Prostate gland (tissue), 2 donors: ENCODE results near the gene RSAD2. TPM values are rescaled to one million over a fixed set of nuclear protein-coding genes. Genes with fewer than 3 reads are reported as not detected.

ENCODE experiments used
- DNase-seq: peaks from one replicate; pipeline ENCODE4 v3.0.0-alpha.2; 2019; ENCODE audit warnings: low spot score
- H3K27ac ChIP-seq, 2 donors: fragments of 200-600 bp; sonication (generic); 2 replicates each; pipeline ENCODE4 v1.5.1; 2017 to 2019
- H3K27me3 ChIP-seq: fragments of 200-600 bp; sonication (generic); replicated peaks from 2 replicates; pipeline ENCODE4 v1.5.1; 2019; ENCODE audit not compliant: insufficient read depth
- H3K36me3 ChIP-seq, 2 donors: fragments of 200-600 bp; sonication (generic); 1 replicate in 1 of 2; 2 replicates in 1 of 2; pipeline versions ENCODE4 v1.5.1 to v1.8.1; 2017 to 2019
- H3K4me1 ChIP-seq: fragments of 200-600 bp; sonication (generic); replicated peaks from 2 replicates; pipeline ENCODE4 v1.5.1; 2019
- H3K4me3 ChIP-seq, 2 donors: fragments of 200-600 bp; sonication (generic); 2 replicates each; pipeline ENCODE4 v1.5.1; 2017 to 2019
- H3K9me3 ChIP-seq: fragments of 200-600 bp; sonication (generic); 2 replicates; pipeline ENCODE4 v1.5.1; 2017
- CTCF ChIP-seq, 4 experiments: fragments of 200-600 bp in 2 of 4; fragments of 450-650 bp in 2 of 4; sonication (generic) in 2 of 4; IDR thresholded peaks; 1 replicate in 3 of 4; 2 replicates in 1 of 4; pipeline ENCODE4 v1.5.1; 2016 to 2019; ENCODE audit warnings: antibody characterized with exemption in 4 of 4, mild to moderate bottlenecking in 2 of 4, moderate library complexity in 2 of 4
- POLR2A ChIP-seq: fragments of 450-650 bp; IDR thresholded peaks from one replicate; pipeline ENCODE4 v1.6.1; 2016; ENCODE audit warnings: antibody characterized with exemption, mild to moderate bottlenecking
- POLR2AphosphoS5 ChIP-seq: sonication (generic); formaldehyde crosslinking; IDR thresholded peaks from one replicate; pipeline ENCODE4 v1.6.1; 2017; ENCODE audit warnings: antibody characterized with exemption
- WGBS: methylation state at CpG from one replicate; pipeline ENCODE4 v1.1.5; 2018; 5-methylcytosine and 5-hydroxymethylcytosine counted together
- intact Hi-C: fragments of 100-400 bp; cut with DNase I; formaldehyde crosslinking; loops from one replicate; pipeline ENCODE4 v1.14.2; 2022
- total RNA-seq, 2 donors: library from RNA; depleted of rRNA; stranded (reverse); fragments of >200 nt; gene quantifications; one replicate each; pipeline ENCODE4 v1.1.0, GENCODE V29; 2016

RSAD2 gene
- total RNA-seq, 2 donors from 2014 or later = 3.3 to 8.3 TPM

GRCh38 chr2:6880200-6880733, 2.7 kb downstream of the RSAD2 start:
- Histone ChIP-seq H3K36me3 (no peaks in the 10 kb centered on the region), H3K9me3 (no peaks in the 10 kb centered on the region), H3K4me3 (no peak overlapping the region), H3K4me1 (no peaks in the 10 kb centered on the region), H3K27ac (no peak overlapping the region), H3K27me3 (no peaks in the 10 kb centered on the region)
- intact Hi-C loops = no loop called here
- WGBS = 76% methylated on average over 2 of the region's 2 CpGs
- DNase-seq = no peak
- TF ChIP-seq POLR2A (no peak), POLR2AphosphoS5 (no peak), CTCF (IDR thresholded peaks at IDR 0.05) (no peak)

DNA sequence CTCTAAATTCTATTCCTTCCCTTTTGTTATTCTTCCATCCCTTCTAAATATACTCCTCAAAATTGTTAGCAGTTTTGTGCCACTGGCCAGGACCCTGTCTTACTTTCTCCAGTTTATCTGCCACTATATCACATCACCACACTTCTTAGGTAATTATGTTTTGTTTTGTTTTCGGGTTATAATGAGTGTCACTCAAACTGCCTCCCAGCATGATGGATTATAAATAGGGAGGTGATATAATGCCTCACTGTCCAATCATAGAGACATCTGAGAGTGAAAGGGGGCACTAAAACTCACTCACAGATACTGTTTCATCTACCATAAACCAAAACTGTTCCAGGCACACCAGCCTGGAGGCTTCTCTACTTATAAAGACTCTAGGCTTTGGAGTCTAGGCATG, 3.5 kb downstream of the RSAD2 start:
- Histone ChIP-seq H3K4me3 (no peak overlapping the region), H3K4me1 (no peaks in the 10 kb centered on the region), H3K9me3 (no peaks in the 10 kb centered on the region), H3K27me3 (no peaks in the 10 kb centered on the region), H3K27ac (no peak overlapping the region), H3K36me3 (no peaks in the 10 kb centered on the region)
- TF ChIP-seq CTCF (IDR thresholded peaks at IDR 0.05) = no peak
- no peak for TF ChIP-seq POLR2AphosphoS5
- no peak for TF ChIP-seq POLR2A
- WGBS = 91% methylated on average over 1 of the region's 1 CpG
- no peak for DNase-seq
- intact Hi-C loops = no loop called here

- H3K27ac ChIP-seq = no peak overlapping the region
- no peak overlapping the region for H3K4me3 ChIP-seq
- H3K36me3 ChIP-seq = no peaks in the 10 kb centered on the region
- no peak for DNase-seq
- H3K4me1 ChIP-seq = no peaks in the 10 kb centered on the region
- no peaks in the 10 kb centered on the region for H3K27me3 ChIP-seq
- TF ChIP-seq CTCF (IDR thresholded peaks at IDR 0.05) (no peak), POLR2A (no peak), POLR2AphosphoS5 (no peak)
- 92% methylated on average over 5 of the region's 5 CpGs for WGBS
- intact Hi-C loops = no loop called here
- no peaks in the 10 kb centered on the region for H3K9me3 ChIP-seq
These were observed 3.9 kb downstream of the RSAD2 start for GRCh38 chr2:6881516-6881915.

- Histone ChIP-seq H3K9me3 (no peaks in the 10 kb centered on the region), H3K4me3 (no peak overlapping the region), H3K27me3 (no peaks in the 10 kb centered on the region), H3K27ac (no peak overlapping the region), H3K36me3 (no peaks in the 10 kb centered on the region), H3K4me1 (no peaks in the 10 kb centered on the region)
- 45% methylated on average over 7 of the region's 7 CpGs for WGBS
- intact Hi-C loops = no loop called here
- no peak for DNase-seq
- TF ChIP-seq CTCF (IDR thresholded peaks at IDR 0.05) = no peak
These were observed 6.0 kb downstream of the RSAD2 start for GRCh38 chr2:6883448-6884122.

DNA sequence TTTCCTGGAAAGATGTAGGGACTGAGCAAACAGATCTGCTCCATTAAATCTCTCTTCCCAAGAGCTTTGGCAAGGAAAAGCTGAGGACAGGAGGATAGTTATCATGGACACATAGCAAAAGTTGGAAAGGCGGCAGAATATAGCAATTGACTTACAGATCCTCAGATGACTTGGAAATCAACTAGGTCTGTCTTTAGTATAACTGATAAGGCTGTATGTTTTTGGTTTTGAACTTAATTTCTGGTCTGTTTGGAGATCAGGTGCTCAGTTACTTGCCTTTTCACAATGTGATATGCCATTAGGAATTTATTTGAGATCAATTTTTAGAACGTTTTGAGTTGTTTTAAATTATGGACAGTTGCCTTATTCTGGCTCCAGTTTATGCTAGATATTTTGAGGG, 8.0 kb downstream of the RSAD2 start:
- no peak overlapping the region for H3K4me3 ChIP-seq
- H3K36me3 ChIP-seq = no peaks in the 10 kb centered on the region
- H3K27ac ChIP-seq = no peak overlapping the region
- H3K4me1 ChIP-seq = no peaks in the 10 kb centered on the region
- intact Hi-C loops = no loop called here
- TF ChIP-seq POLR2A (no peak), CTCF (IDR thresholded peaks at IDR 0.05) (no peak), POLR2AphosphoS5 (no peak)
- no peaks in the 10 kb centered on the region for H3K27me3 ChIP-seq
- 96% methylated on average over 2 of the region's 2 CpGs for WGBS
- no peaks in the 10 kb centered on the region for H3K9me3 ChIP-seq
- DNase-seq = no peak
